ENCODE measurements around the gene CAPN12.

The CAPN12 gene

DNA sequence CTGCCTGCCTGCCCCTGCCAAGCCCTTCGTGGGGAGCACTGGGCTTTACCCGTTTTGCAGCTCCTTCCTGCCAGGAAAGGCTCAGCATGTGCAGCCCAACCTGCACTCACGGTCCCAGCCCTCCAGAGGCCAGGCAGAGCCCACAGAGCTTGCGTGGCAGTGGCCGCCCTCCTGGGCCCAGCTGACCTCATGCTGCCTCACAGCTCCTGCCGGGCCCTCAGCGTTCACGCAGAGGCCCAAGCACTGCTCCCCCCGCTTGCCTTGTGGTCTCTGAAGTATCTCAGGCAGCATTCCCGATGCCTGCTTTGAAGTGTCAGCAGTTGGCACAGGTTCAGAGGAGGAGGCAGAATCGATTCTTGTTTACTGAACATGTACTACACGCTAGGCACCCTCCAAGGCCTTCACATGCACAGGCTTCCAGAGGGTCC, 32.5 kb downstream of the CAPN12 start:
- TF ChIP-seq GATA2 (IDR thresholded peaks at IDR 0.05; ENCODE audit: low read depth, low read length) (no peak), GATA3 (IDR thresholded peaks at IDR 0.05; ENCODE audit: low read depth, low read length) (no peak)

DNA sequence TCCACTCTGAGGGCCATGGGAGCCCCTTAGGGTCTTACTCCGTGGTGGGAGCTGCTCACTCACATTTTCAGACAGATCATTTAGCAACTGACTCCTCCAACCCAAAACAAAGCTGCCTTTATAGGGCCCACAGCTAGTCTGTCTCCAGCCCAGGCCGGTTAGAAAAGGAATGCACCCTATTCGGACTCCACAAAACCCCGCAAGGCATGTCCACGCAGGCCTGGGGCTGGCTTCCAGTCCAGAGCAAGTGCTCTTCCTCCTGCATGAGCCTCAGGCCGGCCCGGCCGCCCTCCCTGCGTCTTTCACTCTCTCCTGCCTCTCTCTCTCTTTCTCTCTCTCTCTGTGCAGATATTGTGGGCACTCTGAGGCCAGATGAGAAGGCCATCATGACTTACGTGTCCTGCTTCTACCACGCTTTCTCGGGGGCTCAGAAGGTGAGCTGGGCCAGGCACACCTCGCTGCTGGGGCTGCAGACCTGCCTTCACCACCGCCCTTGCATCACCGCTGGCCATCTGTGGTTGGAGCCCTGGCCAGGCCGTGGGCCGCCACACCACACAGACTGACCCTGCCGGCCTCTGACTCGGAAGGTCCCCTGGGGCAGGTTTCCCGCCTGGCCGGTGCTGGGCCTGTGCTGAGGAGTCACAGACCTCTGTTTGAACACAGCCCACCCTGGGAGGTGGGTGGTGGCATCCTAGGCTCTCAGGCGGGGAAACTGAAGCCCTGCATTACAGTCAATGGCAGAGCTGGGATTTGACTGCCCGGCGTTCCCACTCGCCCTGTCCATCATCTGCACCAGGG, 33.1 kb downstream of the CAPN12 start:
- TF ChIP-seq GATA3 (IDR thresholded peaks at IDR 0.05; ENCODE audit: low read depth, low read length) (no peak), GATA2 (IDR thresholded peaks at IDR 0.05; ENCODE audit: low read depth, low read length) (no peak)

DNA sequence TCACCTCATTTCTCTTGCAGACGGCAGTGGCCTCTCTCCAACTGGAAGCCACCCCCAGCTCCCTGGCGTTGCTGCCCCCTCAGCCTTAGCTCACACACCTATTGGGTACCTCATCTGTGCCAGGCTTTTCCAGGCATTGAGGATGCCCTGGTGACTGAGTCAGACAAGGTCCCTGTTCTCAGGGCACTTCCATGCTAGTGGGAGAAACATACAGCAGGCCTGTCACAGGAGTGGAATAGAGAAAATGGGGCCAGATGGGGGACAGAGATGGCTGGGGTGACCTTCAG, 33.9 kb downstream of the CAPN12 start:
- TF ChIP-seq GATA2 (IDR thresholded peaks at IDR 0.05; ENCODE audit: low read depth, low read length), result no peak
- TF ChIP-seq GATA3 (IDR thresholded peaks at IDR 0.05; ENCODE audit: low read depth, low read length), result no peak

DNA sequence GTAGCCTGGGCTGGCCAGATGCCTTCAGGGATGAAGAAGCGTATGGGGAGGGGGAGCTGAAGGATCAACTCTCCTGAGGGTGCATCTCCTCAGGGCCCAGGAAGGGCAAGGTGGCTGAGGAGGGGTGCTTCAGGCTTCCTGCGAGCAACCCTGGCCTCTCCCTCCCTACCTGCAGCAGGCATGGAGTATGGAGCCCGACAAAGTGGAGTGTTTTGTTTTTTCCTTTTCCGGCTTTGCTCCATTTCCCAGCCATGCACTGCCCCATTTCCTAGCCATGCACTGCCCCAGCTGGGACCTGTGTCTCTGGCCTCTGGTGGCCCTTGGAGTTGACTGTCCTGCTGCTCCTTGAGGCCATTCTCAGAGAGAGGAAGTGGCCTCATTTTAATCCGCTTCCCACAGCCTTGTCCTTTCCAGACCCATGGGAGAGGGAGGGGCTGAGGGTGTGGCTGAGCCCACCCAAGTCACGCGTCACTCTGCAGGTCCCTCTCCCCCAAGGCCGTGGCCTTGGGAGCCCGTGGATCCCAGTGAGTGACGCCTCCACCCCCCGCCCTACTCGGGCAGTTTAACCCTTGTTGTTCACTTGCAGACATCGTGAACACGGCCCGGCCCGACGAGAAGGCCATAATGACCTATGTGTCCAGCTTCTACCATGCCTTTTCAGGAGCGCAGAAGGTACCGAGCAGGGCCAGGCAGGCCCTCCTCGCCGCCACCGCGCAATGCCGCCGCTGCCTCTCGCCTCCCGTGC, 34.4 kb downstream of the CAPN12 start:
- no peak for TF ChIP-seq GATA3 (IDR thresholded peaks at IDR 0.05; ENCODE audit: low read depth, low read length)
- no peak for TF ChIP-seq GATA2 (IDR thresholded peaks at IDR 0.05; ENCODE audit: low read depth, low read length)

DNA sequence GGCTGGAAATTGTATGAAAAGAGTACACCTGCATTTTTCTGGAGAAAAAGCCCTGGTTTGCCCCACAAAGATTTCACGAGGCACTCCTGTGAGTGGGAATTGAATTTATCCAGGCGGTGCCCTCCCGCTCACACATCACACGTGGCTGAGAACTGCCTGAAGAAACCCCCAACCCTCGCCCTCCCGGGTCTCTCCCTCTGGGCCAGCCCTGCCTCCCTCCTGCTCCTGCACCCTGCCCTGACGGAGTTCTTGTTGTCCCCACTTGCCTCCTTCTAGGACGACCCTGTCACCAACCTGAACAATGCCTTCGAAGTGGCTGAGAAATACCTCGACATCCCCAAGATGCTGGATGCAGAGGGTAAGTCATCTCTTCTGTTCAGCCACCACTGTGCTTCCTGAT, 35.2 kb downstream of the CAPN12 start:
- TF ChIP-seq GATA2 (IDR thresholded peaks at IDR 0.05; ENCODE audit: low read depth, low read length), result no peak
- TF ChIP-seq GATA3 (IDR thresholded peaks at IDR 0.05; ENCODE audit: low read depth, low read length), result no peak

DNA sequence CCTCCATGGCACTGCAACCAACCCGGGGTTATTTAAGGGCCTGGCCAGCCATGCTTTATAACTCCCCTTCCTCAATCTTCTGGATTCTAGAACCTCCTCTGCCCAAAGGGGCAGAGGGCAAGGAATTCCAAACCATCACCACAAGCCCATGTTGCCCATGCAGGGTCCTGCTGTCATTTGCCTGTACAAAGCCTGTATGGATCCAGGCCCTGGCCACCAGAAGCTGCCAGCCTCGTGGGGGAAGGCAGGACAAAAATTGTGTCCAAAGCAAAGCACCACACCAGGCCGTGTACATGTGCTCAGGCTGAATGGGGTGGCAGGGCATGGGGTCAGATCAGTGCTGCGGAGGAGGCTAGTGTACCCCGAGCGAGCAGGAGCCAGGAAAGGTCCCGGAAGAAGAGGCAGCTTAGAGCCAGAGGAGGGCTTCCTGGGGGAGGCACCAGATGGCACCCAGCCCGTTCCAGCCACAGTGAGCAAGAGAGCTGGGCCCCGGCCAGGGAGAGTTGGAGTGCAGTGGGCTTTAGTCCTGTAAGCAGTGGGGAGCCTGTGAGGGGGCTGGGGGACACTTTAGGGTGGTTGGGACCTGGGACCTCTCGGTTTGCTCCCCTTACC, 35.8 kb downstream of the CAPN12 start:
- no peak for TF ChIP-seq GATA3 (IDR thresholded peaks at IDR 0.05; ENCODE audit: low read depth, low read length)
- no peak for TF ChIP-seq GATA2 (IDR thresholded peaks at IDR 0.05; ENCODE audit: low read depth, low read length)

DNA sequence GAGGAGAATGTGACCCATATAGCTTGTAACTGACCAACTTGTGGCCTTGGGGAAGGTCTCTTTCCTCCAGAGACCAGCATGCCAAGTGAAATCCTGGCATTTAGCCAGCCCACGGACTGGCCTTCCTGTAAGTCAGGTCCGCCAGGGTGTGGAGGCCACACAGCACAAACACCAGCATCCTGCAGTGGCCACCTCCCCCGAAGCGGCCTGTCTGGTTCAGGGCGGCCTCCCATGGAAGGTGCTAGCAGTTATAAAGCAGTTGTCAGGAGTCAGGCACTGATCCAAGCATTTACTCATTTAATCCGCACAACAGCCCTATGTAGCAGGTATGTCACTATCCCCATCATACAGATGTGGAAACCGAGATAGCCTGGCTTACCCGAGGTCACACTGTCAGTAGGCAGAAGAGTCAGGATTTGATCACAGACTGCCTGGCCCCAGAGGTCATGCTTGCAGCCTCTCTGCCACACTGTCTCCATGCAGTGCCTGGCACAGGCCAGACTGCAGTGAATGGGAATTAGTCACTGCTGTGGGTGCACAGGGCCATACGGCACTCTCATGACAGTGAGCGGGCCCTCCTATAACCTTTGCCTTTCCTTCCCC, 36.7 kb downstream of the CAPN12 start:
- no peak for TF ChIP-seq GATA2 (IDR thresholded peaks at IDR 0.05; ENCODE audit: low read depth, low read length)
- no peak for TF ChIP-seq GATA3 (IDR thresholded peaks at IDR 0.05; ENCODE audit: low read depth, low read length)

DNA sequence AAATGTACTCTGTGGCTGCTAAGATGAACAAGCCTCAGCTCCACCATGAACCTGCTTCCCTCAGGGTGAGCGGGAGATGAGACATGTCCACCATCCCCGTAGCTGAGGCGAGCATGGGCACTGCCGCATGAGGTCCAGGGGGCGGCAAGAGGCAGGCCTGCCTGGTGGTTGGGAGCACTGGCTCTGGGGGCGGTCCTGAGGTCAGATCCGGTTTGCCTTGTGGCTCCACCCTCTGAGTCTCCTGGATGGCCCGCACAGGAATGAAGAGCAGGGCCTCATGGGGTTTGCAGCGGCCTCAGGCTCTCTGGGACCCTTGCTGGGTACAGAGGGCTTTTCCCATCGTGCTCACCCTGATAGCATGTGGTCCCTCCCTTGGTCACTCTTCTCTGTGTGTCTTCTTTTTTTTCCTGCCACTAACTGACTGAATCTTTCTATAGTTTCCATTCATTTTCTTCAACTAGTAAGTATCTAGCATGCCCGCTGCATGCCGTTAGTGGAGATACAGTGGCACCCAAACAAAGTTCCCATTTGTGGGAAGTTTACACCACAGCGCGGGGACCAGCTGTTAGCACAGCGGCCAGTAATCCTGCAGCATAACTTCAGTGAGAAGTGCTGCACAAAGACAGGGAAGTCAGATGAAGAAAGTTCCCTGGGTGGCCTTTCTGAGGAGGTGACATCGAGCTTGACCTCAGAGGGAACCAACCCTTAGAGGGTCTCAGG, 37.3 kb downstream of the CAPN12 start:
- TF ChIP-seq GATA3 (IDR thresholded peaks at IDR 0.05; ENCODE audit: low read depth, low read length) (no peak), GATA2 (IDR thresholded peaks at IDR 0.05; ENCODE audit: low read depth, low read length) (no peak)

DNA sequence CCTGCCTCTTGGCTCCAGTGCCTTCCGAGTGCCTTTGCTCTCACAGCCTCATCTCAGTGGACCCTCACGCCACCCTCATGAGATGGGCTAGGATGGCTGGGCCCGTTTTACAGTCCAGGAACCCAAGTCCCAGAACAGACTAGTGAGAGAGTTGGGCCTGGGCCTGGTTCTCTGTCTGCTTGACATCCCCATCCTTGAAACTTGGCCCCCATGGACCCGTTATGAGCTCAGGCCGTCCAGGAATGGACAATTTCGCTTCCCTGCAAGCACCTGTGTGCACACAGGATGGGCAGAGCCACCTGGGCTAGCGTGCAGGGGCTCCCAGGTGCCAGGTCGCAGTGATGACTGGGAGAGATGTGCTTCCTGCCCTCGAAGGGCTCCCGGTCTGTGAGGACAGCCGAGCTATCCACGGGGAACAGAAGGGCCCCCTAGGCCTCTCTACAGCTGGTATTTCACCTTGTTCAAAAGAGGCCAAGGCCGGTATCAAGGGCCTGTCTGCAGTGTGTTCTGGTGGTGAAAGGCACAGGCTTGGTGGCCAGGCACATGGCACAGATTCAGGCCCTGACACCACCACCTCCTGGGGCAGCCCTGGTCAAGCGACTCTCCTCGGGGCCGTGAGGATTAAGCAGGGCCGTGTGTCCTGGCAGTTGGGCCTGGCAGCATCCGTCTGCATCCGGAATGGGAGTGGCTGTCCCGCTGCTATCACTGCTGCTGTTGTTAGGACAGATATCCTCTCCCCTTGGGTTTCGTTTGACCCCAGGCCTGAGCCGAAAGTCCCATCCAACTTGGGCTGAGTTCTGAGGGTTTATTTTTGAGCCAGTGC, 38.9 kb downstream of the CAPN12 start:
- no peak for TF ChIP-seq GATA2 (IDR thresholded peaks at IDR 0.05; ENCODE audit: low read depth, low read length)
- no peak for TF ChIP-seq GATA3 (IDR thresholded peaks at IDR 0.05; ENCODE audit: low read depth, low read length)

DNA sequence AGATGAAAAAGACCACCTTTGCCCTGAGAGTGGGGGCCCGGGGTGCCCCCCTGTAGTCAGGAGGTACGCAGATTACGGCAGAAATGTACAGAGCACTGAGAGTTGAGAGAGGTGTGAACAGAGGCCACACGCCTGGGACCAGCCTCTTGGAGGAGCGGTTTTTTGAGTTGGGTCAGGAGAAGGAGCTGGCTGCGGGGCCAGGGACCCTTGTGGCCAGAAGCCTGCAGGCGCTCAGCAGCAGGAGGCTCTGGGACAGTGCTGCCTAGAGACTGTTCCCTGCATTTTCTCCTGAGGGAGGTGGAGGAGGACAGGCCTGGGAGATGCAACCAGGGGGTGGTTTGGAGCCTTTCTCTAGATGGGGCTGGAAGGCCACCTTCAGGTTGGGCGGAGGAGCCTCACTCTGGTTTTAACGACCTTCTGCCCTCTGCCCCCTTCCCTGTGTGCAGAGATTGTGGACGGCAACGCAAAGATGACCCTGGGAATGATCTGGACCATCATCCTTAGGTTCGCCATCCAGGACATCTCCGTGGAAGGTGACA, 39.7 kb downstream of the CAPN12 start:
- TF ChIP-seq GATA2 (IDR thresholded peaks at IDR 0.05; ENCODE audit: low read depth, low read length) (no peak), GATA3 (IDR thresholded peaks at IDR 0.05; ENCODE audit: low read depth, low read length) (no peak)

DNA sequence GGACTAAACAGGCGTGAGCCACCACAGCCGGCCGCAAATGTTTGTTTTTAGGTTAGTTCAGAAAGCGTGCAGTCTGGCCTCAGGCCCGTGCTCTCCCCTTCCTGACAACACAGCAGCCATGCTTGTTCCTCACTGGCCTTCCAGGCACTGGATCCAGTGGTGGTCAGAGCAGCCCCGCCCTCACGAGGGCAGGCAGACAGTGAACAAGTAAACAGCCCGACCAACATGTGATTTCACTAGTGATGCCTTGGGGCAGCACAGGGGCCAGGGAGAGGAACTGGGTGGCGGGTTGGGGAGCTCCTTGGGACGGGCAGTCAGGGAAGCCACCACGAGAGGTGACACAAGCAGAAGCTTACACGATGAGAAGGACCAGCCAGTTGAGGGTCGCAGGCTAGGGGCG, 40.8 kb downstream of the CAPN12 start:
- TF ChIP-seq GATA3 (IDR thresholded peaks at IDR 0.05; ENCODE audit: low read depth, low read length) (no peak), GATA2 (IDR thresholded peaks at IDR 0.05; ENCODE audit: low read depth, low read length) (no peak)

DNA sequence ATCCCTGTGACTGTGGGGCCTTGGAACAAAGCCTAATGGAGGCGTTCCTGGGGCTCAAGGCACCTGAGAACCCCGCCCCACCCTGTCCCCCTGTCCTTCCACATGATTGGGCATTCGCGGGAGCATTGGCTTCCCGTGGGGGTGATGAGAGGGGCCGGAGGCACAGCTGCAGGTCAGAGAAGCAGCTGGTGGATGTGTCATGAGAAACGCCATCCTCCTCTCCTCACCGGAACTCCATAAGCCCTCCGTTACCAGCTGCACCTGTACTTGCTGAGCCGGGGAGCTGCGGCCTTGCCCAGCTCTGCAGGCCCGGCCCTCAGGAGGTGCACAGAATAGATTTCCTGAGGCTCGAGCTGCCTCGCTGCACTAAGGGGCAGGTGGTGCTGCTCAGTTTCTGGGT, 42.0 kb downstream of the CAPN12 start:
- no peak for TF ChIP-seq GATA3 (IDR thresholded peaks at IDR 0.05; ENCODE audit: low read depth, low read length)
- no peak for TF ChIP-seq GATA2 (IDR thresholded peaks at IDR 0.05; ENCODE audit: low read depth, low read length)

Measured in SH-SY5Y (cell line).